Coronary artery (tissue), 2 donors: ENCODE results near the gene DYSF.
A peak's percentile ranks its signal among the peaks of the same experiment; 100 is the strongest.

Source experiments
- DNase-seq: peaks from one replicate; pipeline ENCODE4 v3.0.0-alpha.2; 2017; ENCODE audit warnings: low spot score
- H3K27ac ChIP-seq, 2 donors: fragments of 200-600 bp; sonication (generic); one replicate each; pipeline ENCODE4 v1.5.1; 2016 to 2019
- H3K4me3 ChIP-seq: fragments of 200-600 bp; sonication (generic); 2 replicates; pipeline ENCODE4 v1.5.1; 2016; ENCODE audit warnings: mild to moderate bottlenecking, moderate library complexity
- CTCF ChIP-seq: fragments of 200-600 bp; sonication (generic); IDR thresholded peaks from one replicate; pipeline ENCODE4 v1.5.1; 2019; ENCODE audit warnings: antibody characterized with exemption

The DYSF gene

GRCh38 chr2:71461304-71461671 is 7.9 kb downstream of the DYSF start:
- Histone ChIP-seq H3K4me3 (no peak overlapping the region), H3K27ac (no peak overlapping the region)
- no peak for DNase-seq
- TF ChIP-seq CTCF: no peak

GRCh38 chr2:71462056-71462605 is 8.8 kb downstream of the DYSF start:
- TF ChIP-seq CTCF: no peak
- Histone ChIP-seq H3K27ac (no peak overlapping the region), H3K4me3 (no peak overlapping the region)
- no peak for DNase-seq

GRCh38 chr2:71462641-71463341 is 9.4 kb downstream of the DYSF start:
- Histone ChIP-seq H3K4me3 (no peak overlapping the region), H3K27ac (no peak overlapping the region)
- TF ChIP-seq CTCF: no peak
- DNase-seq: no peak

- TF ChIP-seq CTCF: no peak
- H3K4me3 ChIP-seq: no peak overlapping the region
- no peak overlapping the region for H3K27ac ChIP-seq
- no peak for DNase-seq
These were observed 9.9 kb downstream of the DYSF start for GRCh38 chr2:71463342-71463654.

GRCh38 chr2:71464389-71464788 is 11.0 kb downstream of the DYSF start:
- no peak for DNase-seq
- Histone ChIP-seq H3K27ac (no peak overlapping the region), H3K4me3 (no peak overlapping the region)
- no peak for TF ChIP-seq CTCF

GRCh38 chr2:71465356-71465755 is 12.0 kb downstream of the DYSF start:
- Histone ChIP-seq H3K4me3 (no peak overlapping the region), H3K27ac (no peak overlapping the region)
- TF ChIP-seq CTCF: no peak
- no peak for DNase-seq

- no peak for TF ChIP-seq CTCF
- peak overlapping the region in 1 of 2 donors; percentile 66 for H3K27ac ChIP-seq
- H3K4me3 ChIP-seq: peak overlapping the region; percentile 92
- DNase-seq: no peak
These were observed 12.6 kb downstream of the DYSF start for GRCh38 chr2:71465961-71466300.
